IPS DF 4.7 (cell line): ENCODE measurements around the gene POFUT2.

Experiments
- DNase-seq: peaks from one replicate; pipeline ENCODE4 v3.0.0-alpha.2; 2013; ENCODE audit warnings: low spot score; ENCODE audit errors: extremely low read depth

POFUT2 gene

DNA sequence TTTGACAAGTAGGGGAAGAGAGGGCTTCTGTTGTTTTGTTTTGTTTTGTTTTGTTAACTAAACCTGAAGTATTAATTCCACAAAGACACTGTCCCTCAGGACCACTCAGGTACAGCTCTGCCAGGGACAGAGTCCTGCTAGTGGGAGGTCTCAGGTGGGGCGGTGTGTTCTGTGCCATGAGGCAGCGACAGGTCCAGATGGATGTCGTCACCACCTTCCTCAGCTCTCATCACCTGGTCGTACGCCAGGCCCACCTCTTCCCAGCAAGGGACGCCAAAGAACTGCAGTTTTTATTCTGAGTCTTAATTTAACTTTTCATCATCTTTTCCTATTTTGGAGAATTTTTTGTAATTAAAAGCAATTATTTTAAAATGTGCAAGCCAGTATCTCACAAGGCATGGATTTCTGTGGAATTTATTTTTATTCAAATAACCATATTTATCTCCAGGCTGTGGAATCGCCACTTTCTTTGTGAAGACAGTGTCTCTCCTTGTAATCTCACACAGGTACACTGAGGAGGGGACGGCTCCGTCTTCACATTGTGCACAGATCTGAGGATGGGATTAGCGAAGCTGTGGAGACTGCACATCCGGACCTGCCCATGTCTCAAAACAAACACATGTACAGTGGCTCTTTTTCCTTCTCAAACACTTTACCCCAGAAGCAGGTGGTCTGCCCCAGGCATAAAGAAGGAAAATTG lies 62.5 kb downstream of the POFUT2 start:
- DNase-seq: no peak

DNA sequence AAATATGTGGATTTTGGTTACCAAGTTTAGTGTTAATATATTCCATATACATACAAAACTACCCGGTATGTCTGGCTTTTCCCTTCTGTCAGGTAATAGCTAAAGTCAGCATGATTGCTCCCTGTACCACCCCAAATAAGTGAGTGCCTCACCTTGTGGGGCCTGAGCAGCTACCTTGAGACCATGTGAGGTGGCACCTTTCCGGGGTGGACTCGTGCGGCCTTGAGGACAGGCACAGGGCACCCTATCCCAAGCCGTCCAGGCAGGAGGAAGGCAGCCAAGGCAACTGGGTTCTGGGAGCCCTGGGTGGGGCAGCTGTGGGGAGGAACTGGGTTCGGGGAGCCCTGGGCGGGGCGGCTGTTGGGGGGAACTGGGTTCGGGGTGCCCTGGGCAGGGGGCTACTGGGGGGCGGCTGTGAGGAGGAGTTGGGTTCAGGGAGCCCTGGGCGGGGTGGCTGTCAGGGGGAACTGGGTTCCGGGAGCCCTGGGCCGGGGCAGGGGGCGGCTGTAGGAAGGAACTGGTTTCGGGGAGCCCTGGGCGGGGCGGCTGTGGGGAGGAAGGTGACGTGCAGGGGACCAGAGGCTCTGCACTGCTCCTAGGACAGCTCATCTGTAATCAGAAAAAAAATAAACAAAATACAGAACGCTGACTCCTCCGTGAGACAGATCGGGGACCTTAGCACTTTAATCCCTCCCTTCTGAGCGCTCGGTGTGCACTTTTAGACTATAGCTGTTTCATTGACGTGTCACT lies 63.3 kb downstream of the POFUT2 start:
- DNase-seq: no peak

DNA sequence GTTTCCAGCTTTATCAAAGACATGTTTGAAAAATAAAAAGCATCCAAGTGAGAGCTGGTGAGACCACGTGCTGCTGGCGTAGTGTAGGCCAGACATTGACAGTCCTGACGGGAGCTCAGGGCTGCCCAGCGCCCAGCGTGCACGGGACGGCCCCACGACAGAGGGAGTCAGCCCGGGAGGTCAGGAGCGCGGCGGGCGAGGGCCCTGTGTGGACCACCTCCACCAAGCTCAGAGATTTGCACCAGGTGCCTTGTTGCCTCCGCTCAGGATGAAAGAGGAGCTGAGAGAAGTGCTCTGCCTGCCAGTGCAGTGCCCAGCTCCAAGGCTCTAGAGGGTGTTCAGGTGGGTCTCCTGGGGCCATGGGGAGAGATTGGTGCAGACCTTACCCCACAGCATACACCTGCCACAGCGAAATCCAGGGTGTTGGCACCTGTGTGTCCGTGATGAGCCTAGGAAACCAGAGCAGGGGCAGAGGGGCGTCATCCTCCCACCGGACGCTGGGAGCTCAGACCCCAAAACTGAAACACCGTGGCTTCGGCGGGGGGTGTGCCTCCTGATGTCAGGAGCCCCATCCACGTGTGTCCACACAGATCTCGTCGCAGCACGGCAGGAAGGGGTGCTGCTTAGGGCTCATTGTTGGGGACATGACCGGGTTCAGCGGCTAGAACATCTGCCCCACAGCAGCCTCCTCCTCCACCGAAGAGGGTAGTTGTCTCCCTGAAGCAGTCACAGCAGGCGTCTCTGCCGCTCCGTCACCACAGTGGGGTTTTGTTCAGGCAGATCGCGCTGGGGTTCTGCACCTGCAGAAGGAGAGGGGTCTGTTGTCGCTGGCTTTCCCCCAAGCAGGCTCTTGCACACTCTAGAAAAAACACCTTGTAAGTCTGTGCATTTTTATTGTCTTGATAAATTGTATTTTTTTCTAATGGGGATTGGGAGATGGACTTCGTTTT lies 64.2 kb downstream of the POFUT2 start:
- no peak for DNase-seq

DNA sequence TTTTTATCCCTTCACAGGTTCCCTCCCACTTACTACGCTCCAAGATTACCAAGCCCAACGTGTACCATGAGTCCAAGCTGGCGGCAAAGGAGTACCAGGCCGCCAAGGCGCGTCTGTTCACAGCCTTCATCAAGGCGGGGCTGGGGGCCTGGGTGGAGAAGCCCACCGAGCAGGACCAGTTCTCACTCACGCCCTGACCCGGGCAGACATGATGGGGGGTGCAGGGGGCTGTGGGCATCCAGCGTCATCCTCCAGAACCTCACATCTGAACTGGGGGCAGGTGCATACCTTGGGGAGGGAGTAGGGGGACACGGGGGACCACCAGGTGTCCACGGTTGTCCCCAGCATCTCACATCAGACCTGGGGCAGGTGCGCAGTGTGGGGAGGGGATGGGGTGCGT lies 65.7 kb downstream of the POFUT2 start:
- DNase-seq: no peak

DNA sequence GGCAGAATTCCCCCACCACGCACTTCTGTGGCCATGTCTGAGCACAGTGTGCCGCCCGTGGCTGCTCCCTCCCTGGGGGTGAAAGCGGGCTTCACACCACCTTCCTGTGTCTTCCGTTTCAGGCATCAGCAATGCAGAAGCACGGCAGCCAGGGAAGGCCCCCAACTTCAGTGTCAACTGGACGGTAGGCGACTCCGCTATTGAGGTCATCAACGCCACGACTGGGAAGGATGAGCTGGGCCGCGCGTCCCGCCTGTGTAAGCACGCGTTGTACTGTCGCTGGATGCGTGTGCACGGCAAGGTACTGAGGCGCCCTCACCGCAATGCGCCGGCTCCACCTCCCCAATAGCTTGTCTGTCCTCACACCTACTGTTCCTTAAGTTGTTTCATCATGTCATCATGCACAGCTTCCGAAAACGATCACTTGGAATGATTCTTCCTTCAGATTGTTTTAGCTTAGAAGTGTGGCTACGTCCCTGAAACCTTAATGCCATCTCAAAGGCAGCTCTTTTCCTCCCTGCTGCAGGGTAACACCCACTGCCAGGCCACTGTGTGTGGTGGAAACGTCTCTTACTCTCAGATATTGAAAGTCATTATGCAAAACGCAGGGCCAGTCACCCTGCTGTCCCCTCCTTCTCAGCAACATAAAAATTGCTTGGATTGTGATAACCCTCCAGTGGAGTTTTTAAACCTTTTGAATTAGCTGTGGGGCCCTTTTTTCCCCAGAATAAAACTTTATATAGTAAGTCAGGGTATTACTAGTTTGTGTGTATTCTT lies 66.8 kb downstream of the POFUT2 start:
- DNase-seq: no peak

DNA sequence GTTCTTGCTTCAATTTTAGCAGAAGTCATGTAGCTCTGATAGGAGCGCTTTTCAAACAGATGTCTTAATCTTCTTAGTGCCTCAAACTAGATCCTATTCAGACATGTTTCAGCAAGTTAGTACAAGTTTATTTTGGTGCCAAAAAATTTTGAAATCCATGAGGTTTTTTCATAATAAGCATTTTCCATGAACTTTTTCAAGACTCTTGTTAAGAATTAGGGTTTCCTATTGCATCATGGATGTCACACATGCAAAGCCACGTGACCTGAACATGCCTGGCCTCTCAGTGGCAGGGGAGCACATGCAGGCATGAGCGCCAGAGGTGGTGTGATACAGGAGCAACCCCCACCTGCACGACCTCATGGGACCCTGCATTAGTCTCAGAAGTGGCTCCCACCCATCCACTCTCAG lies 67.6 kb downstream of the POFUT2 start:
- DNase-seq: no peak

DNA sequence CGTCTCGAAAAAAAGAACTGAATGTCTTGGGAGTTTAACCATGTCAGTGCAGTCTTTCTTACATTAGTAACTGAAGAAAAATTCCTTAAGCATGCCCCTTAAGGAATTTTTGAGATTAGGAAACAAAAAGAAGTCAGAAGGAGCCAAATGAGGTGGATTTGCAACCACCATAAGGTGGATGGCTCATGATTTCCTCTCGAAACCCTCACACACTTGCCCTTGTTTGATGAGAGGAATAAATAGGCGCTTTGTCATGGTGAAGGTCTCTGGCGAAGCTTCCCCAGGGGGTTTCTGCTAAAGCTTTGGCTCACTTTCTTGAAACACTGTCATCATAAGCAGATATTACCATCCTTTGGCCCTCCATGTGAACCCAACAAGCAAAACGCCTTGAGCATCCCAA lies 68.2 kb downstream of the POFUT2 start:
- DNase-seq: no peak

DNA sequence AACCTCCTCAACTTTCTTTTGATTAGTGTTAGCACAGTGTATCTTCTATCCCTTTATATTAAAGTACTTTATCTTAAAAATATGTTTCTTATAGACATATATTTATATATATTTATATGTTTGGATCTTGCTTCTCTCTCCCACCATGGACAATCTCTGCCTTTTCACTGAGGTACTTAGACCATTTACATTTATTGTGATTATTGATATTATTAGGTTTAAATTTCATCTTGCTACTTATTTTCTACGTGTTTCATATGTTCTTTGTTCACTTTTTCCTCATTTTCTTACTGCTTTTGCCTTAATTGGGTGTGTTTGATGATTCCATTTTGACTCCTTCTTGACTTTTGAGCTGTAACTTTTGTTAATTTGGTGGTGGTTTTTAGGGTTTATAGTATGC lies 70.7 kb downstream of the POFUT2 start:
- DNase-seq: no peak

DNA sequence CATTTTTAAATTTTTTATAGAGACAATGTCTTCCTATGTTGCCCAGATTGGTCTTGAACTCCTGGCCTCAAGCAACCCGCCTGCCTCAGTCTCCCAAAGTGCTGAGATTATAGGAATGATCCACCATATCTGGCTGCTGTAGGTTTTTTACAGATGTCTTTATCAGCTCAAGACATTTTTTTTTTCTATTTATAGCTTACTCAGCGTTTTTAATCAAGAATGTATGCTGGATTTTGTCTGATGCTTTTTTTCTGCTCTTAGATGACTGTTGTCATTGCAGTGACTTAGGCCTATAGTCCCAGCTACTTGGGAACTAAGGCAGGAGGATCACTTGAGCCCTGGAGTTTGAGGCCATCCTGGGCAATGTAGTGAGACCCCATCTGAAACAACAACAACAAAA lies 72.5 kb downstream of the POFUT2 start:
- DNase-seq: no peak
